Motor neuron (in vitro differentiated cells): ENCODE data around the gene OCA2. TPM values are rescaled to one million over a fixed set of nuclear protein-coding genes. Genes with fewer than 3 reads are reported as not detected.
"Not testable (repeated sequence)": the region's sequence is repeated elsewhere in the genome, so short reads cannot be mapped to it uniquely, and the experiment has no call there.

Experiments used
- ATAC-seq, 8 experiments: fragments of 200-7000 bp; cut with Tn5 transposase; replicated peaks in 6 of 8; 2 replicates each; pipeline ENCODE4 v1.8.0; 2021; ENCODE audit warnings: mild to moderate bottlenecking in 8 of 8, moderate library complexity in 8 of 8
- H3K27ac ChIP-seq, 2 donors: fragments of 250-450 bp; sonication (Bioruptor Pico); 2 replicates each; pipeline ENCODE4 v1.9.0; 2021; ENCODE audit warnings: antibody characterized with exemption in 2 of 2, mild to moderate bottlenecking in 2 of 2, moderate library complexity in 1 of 2
- H3K4me1 ChIP-seq, 2 donors: fragments of 250-450 bp; sonication (Bioruptor Pico); replicated peaks in 1 of 2; 2 replicates each; pipeline ENCODE4 v1.6.1; 2021; ENCODE audit warnings: antibody characterized with exemption in 2 of 2, mild to moderate bottlenecking in 2 of 2, moderate library complexity in 1 of 2
- H3K4me3 ChIP-seq, 5 donors: fragments of 250-450 bp; sonication (Bioruptor Pico); 2 replicates each; pipeline ENCODE4 v1.9.0; 2021; ENCODE audit warnings: antibody characterized with exemption in 5 of 5, mild to moderate bottlenecking in 5 of 5, moderate library complexity in 4 of 5
- WGBS, 10 experiments: fragments of 450-650 bp; shearing (Covaris generic); methylation state at CpG; one replicate each; pipeline ENCODE4 v1.0.0; 2022; 5-methylcytosine and 5-hydroxymethylcytosine counted together
- in situ Hi-C, 9 experiments: fragments of 400-800 bp; cut with MboI; loops; one replicate each; pipeline ENCODE4 v1.15.0; 2021; ENCODE audit warnings: low sequenced_read_pairs in 9 of 9, low pct_unique_long_range_greater_than_20kb in 2 of 9; ENCODE audit not compliant: unreplicated experiment in 9 of 9
- total RNA-seq, 8 experiments: library from RNA; unstranded; fragments of 300-600 nt; gene quantifications; 2 replicates each; pipeline versions ENCODE4 v1.2.3 to v1.2.4, GENCODE V29; 2022

OCA2 gene
- total RNA-seq, 8 experiments from 2014 or later = 0.16 to 1.9 (median 0.29) TPM; not detected in 2

DNA sequence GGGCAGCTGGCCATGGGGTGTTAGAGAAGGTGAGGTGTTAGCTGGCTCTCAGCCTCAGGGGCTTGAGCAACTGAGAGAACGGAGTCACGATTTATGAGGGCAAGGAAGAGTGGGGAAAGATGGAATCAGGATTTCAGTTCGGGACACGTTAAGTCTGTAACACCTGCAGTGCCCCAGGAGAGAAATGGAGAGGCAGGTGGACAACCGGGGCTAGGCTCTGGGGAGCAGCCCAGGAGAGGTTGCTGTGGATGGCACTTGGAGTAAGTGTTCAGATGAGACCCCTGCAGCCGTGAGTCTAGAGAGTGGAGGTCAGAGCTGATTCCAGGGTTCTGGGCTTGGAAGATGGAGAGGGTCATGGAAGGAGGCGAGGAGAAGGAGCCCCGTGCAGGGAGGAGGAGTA is 237.9 kb downstream of the OCA2 start:
- H3K4me1 ChIP-seq = no peaks in the 10 kb centered on the region
- no peak overlapping the region for H3K4me3 ChIP-seq
- no peak for ATAC-seq
- in situ Hi-C loops = no loop called here
- H3K27ac ChIP-seq = no peak overlapping the region
- 30 to 100% (median 79%) methylated on average over 2 to 4 of the region's 8 CpGs; no CpG with 5 or more reads in 4 of the 10 experiments for WGBS, 10 experiments

DNA sequence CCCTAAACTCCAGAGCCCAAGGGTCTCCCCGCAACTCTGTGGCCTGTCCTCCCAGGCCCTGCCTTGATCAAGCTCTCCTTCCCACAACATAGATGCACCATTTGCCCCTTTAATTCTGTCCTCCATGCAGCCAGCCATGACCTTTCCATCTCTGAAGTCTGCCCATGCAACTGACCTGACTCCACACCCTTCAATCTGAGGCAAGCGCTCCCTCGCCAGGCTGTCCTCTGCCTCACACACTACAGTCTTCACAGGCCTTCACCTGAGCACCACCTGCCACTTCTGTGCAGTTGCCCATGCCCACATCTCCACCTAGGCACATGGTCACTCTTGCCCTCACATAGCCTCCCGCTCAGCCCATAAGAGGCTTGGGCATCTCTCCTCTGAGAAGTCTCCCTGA is 244.0 kb downstream of the OCA2 start:
- in situ Hi-C loops = no loop called here
- no peak overlapping the region for H3K27ac ChIP-seq
- no peak for ATAC-seq
- WGBS, 10 experiments = 73 to 100% (median 94%) methylated on average over 1 to 3 of the region's 4 CpGs; no CpG with 5 or more reads in 4 of the 10 experiments
- no peak overlapping the region for H3K4me3 ChIP-seq
- no peaks in the 10 kb centered on the region for H3K4me1 ChIP-seq

DNA sequence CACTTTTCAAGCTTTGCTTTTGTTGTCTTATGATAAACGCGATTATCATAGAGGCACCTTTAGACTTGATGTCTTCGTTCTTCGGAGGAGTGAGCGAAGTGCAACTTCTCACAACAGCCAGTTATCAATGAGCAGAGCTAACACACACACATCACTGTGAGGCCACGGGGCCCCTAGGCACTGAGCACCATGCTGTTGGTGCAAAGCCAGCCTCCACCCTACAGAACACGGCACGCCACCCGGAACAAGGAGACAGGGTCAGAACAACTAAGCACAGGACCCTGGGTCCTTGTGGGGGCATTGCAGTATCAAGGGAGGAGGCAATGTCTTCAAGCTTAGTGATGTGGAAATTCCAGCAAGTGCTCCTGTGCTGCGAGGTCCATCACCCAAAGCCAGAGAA is 244.5 kb downstream of the OCA2 start:
- WGBS, 10 experiments = 78 to 100% (median 85%) methylated on average over 1 to 7 of the region's 10 CpGs; no CpG with 5 or more reads in 6 of the 10 experiments

GRCh38 chr15:27853624-27854455 is 245.3 kb downstream of the OCA2 start:
- in situ Hi-C loops = no loop called here
- no peak for ATAC-seq

More for the DNA sequence above, 244.5 kb downstream of the OCA2 start:
- in situ Hi-C loops = no loop called here
- Histone ChIP-seq H3K4me3 (no peak overlapping the region), H3K27ac (no peak overlapping the region), H3K4me1 (no peaks in the 10 kb centered on the region)
- ATAC-seq = no peak

DNA sequence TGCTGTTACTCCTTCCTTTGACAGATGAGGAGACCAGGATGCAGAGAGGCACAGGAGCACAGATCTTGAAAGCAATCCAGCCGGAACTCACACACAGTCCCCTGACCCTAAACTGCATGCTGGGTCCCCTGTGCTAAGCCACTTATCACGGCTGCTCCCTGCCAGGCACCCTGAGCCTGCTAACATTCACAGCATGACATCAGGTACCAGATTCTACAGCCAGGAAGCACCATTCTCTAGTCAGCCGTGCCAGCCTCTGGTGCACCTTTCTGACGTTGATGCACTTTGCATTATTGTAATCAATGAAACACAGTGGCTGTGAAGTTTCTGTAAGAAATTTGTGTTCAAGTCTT is 247.3 kb downstream of the OCA2 start:
- H3K4me3 ChIP-seq = no peak overlapping the region
- in situ Hi-C loops = no loop called here
- WGBS, 10 experiments = 47 to 100% (median 78%) methylated on average over 1 to 3 of the region's 4 CpGs; no CpG with 5 or more reads in 7 of the 10 experiments
- no peak for ATAC-seq
- no peaks in the 10 kb centered on the region for H3K4me1 ChIP-seq
- H3K27ac ChIP-seq = no peak overlapping the region

More at GRCh38 chr15:27853624-27854455, 245.3 kb downstream of the OCA2 start:
- H3K4me3 ChIP-seq = no peak overlapping the region
- 21 to 100% (median 86%) methylated on average over 1 to 7 of the region's 15 CpGs; no CpG with 5 or more reads in 2 of the 10 experiments for WGBS, 10 experiments
- no peaks in the 10 kb centered on the region for H3K4me1 ChIP-seq
- no peak overlapping the region for H3K27ac ChIP-seq

- WGBS, 10 experiments = 15 to 100% (median 83%) methylated on average over 1 to 10 of the region's 17 CpGs; no CpG with 5 or more reads in 2 of the 10 experiments
- ATAC-seq = no peak
- Histone ChIP-seq H3K4me1 (no peaks in the 10 kb centered on the region), H3K4me3 (no peak overlapping the region), H3K27ac (no peak overlapping the region)
- in situ Hi-C loops = no loop called here
These were observed 247.9 kb downstream of the OCA2 start for GRCh38 chr15:27850981-27851857.

- 0 to 100% (median 55%) methylated on average over 1 to 4 of the region's 5 CpGs; no CpG with 5 or more reads in 4 of the 10 experiments for WGBS, 10 experiments
- H3K4me3 ChIP-seq = no peak overlapping the region
- H3K4me1 ChIP-seq = no peaks in the 10 kb centered on the region
- in situ Hi-C loops = no loop called here
- no peak overlapping the region for H3K27ac ChIP-seq
- no peak for ATAC-seq
These were observed 249.1 kb downstream of the OCA2 start for GRCh38 chr15:27850050-27850449.

- in situ Hi-C loops, ATAC-seq, H3K27ac ChIP-seq, H3K4me1 ChIP-seq, H3K4me3 ChIP-seq: not testable (repeated sequence)
- WGBS, 10 experiments = 25 to 86% methylated on average over 2 to 4 of the region's 5 CpGs; no CpG with 5 or more reads in 8 of the 10 experiments
These were observed 250.2 kb downstream of the OCA2 start for GRCh38 chr15:27848936-27849335.

- Histone ChIP-seq H3K27ac (no peak overlapping the region), H3K4me1 (no peaks in the 10 kb centered on the region), H3K4me3 (no peak overlapping the region)
- no peak for ATAC-seq
- in situ Hi-C loops = no loop called here
- 20 to 96% (median 89%) methylated on average over 1 to 6 of the region's 15 CpGs; no CpG with 5 or more reads in 1 of the 10 experiments for WGBS, 10 experiments
These were observed 251.1 kb downstream of the OCA2 start for GRCh38 chr15:27847775-27848710.

DNA sequence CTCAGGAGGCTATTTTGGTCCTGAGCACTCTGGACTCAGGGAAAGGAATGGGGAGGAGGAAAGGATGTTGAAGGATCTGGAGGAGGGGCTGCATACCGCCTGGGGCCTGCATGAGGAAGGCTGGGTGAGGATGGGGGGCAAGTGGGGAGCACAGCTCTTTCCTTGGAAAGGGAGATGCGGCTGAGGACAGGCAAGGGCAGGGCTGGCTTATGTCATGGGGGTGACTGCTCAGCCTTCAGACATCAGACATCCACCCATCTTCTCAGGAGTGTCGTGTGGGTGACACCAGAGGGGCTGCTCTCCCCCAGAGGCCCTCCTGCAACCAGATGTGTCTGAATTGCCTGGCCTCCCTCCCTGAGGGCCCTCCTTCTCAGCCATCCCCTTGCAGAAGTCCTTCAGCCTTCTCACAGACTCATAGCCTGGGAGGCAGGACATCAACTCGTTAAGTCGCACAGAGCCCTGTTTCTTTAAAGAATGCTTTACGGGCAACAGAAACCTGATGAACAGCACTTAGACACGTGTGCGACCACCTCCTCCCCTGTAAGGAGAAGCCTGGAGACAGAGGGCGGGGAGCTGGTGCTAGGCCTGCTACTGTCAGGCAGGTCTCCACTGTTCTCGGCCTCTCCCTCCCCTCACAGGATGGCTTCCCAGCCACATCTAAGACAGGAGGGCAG is 252.3 kb downstream of the OCA2 start:
- in situ Hi-C loops = no loop called here
- 70 to 100% (median 86%) methylated on average over 1 to 5 of the region's 10 CpGs; no CpG with 5 or more reads in 3 of the 10 experiments for WGBS, 10 experiments
- ATAC-seq = no peak
- H3K4me1 ChIP-seq = peaks cover 0 to 4% of the 10 kb centered on the region in 2 donors
- H3K27ac ChIP-seq = no peak overlapping the region
- H3K4me3 ChIP-seq = no peak overlapping the region

DNA sequence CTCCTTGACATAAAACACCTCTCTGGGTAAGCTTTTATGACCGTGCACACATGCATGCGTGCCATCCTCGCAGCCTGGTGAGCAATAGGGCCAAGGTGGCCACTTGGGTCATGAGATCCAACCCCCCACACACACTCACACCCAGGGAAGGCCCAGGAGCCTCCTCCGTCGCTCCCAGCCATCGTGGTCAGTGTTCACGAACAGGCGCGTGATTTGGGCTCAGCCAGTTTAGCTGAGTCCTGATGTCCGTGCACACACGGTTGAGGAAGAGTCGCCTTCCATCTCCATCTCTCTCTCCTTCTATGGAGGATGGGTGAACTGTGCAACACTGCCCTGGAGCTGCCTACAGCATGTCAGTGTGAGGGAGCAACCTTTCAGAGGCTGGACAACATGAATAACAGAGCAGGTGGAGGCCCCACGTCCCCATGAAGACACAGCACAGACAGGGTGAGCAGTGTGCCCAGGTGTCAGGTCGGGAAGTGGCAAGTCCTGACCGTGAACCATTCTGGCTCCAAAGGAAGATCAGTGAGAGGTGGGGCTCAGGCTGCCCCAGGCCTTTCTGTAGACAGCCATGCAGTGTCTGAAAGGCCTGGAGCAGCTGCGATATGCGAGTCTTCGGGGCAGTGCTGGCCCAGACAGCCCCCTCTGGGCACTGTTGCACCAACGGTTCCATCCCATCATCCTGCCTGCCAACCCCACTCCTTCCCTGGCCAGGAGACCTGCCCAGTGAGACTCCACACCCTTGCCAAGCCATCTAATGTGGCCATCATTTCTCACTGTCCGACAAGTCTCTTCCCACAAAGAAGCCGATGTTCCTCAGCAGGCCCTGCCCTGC is 253.4 kb downstream of the OCA2 start:
- Histone ChIP-seq H3K4me3 (no peak overlapping the region), H3K4me1 (peaks cover 0 to 4% of the 10 kb centered on the region in 2 donors), H3K27ac (no peak overlapping the region)
- no peak for ATAC-seq
- in situ Hi-C loops = no loop called here
- WGBS, 10 experiments = 40 to 100% (median 83%) methylated on average over 2 to 12 of the region's 21 CpGs; no CpG with 5 or more reads in 4 of the 10 experiments
